SJSA1 (cell line): Measurements from ENCODE around the gene STK16. TPM values are rescaled to one million over a fixed set of nuclear protein-coding genes. Genes with fewer than 3 reads are reported as not detected.

Experiments used
- DNase-seq, 2 experiments: peaks; one replicate each; pipeline ENCODE4 v3.0.0-alpha.2; 2015 to 2020; ENCODE audit warnings: low spot score in 2 of 2, low read depth in 1 of 2
- H3K27ac ChIP-seq: fragments of 250-450 bp; sonication (Bioruptor Pico); 2 replicates; pipeline ENCODE4 v1.5.1; 2020; ENCODE audit warnings: mild to moderate bottlenecking, moderate library complexity
- H3K27me3 ChIP-seq: fragments of 250-450 bp; sonication (Bioruptor Pico); replicated peaks from 2 replicates; pipeline ENCODE4 v1.5.1; 2020; ENCODE audit warnings: mild to moderate bottlenecking, moderate library complexity
- H3K36me3 ChIP-seq: fragments of 250-450 bp; sonication (Bioruptor Pico); 2 replicates; pipeline ENCODE4 v1.5.1; 2020; ENCODE audit warnings: mild to moderate bottlenecking
- H3K4me1 ChIP-seq: fragments of 250-450 bp; sonication (Bioruptor Pico); replicated peaks from 2 replicates; pipeline ENCODE4 v1.6.1; 2021; ENCODE audit warnings: mild to moderate bottlenecking
- H3K4me3 ChIP-seq: fragments of 250-450 bp; sonication (Bioruptor Pico); 2 replicates; pipeline ENCODE4 v1.5.1; 2020; ENCODE audit warnings: mild to moderate bottlenecking
- H3K9me3 ChIP-seq: fragments of 250-450 bp; sonication (Bioruptor Pico); replicated peaks from 2 replicates; pipeline ENCODE4 v1.5.1; 2020; ENCODE audit warnings: mild to moderate bottlenecking
- total RNA-seq: library from RNA; depleted of rRNA; stranded (reverse); fragments of >200 nt; shearing (Covaris generic); gene quantifications from 2 replicates; pipeline ENCODE4 v1.2.3, GENCODE V29; 2014

STK16 gene
- total RNA-seq, 1 experiment from 2014 or later, result 18.6 TPM

DNA sequence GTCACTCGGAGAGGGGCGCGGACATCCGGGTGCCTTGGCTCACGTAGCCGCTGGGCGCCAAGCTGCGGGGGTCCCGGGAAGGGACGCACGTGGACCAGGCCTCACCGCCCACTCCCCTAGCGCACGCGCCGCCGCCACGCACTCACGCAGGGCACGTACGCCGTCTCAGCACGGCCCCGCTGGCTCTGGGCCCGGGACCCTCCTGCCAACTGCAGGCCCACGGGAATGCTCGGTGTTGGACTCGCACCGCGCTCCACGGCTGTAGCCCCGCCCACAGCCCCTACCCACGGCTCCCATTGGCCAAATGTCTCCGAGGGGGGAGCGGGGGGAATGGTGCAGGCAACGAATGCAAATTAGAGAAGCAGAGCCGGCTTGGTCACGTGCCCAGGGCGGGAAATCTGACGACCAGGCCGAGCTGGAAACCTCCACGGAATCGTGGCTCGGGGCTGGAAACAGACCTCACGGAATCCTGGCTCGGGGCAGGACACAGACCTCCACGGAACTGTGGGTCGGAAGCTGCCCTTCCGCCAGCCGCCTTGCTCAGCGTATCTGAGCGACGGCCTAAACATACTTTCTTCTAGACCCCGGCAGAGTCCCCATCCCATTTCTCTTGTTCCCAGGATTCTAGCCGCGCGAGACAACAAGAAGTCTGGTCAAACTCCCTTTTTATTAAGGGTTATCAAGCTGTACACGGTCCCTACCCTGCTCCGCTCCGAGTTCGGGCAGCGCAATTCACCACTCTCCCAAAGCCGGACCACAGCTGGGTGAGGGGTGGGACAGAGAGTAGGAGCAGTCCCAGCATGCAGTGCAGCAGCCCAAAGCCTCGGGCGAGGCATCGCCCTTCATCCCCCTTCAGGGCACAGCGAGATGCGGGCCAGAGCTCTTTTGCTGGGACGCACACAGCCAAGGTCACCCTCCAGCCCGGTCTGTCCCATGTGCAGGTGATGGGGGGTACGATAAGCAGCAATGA, 26.3 kb upstream of the STK16 start, which contains the start of gene ABCB6:
Gene ABCB6, minus strand, starts transcription at position 227 of the 970 bp plus-strand sequence. CDS start 285 bp downstream, outside the sequence.
- H3K27ac ChIP-seq, result peak within 1 kb of the TSS; percentile 65
- DNase-seq, result peak; percentile 90 to 96
- peaks cover 27% of the 10 kb centered on the region for H3K4me1 ChIP-seq
- no peaks in the 10 kb centered on the region for H3K9me3 ChIP-seq
- no peaks in the 10 kb centered on the region for H3K27me3 ChIP-seq
- peaks cover 78% of the 10 kb centered on the region for H3K36me3 ChIP-seq
- peak within 1 kb of the TSS; percentile 42 for H3K4me3 ChIP-seq

DNA sequence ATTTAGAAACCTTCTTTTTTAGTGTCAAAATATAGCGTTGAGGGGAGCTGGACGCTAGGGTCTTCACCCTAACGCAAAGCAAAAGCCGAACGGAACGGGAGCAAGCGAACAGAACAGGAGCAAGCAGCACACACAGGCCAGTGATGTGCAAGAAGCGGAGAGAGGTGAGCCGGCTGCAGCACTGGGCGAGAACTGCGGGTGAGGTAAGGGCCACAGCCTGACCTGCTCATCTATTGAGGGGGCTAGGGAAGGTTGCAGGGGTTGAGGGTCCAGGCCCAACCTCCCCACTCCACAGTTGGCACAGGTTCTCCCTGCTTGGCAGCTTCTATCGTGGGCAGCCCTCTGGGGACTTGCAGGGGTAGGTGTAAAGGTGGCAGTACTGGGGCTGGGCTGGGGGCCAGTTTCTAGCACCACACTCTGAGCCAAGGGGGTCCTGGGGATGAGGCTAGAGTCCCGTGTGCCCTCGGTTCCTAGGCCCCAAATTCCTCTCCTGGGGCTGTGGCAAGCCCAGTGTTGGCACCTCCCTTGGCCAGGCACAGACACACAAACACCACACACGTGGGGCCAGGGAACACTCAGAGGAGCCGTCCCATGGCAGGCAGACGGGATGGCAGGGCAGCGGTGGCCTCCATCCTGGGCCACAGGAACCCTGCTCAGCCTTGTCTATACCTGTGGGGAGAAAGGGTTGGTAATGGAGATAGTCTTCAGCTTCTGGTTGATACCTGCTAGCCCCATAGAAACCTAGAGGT, 25.3 kb upstream of the STK16 start:
- no peaks in the 10 kb centered on the region for H3K9me3 ChIP-seq
- H3K36me3 ChIP-seq, result peaks cover 78% of the 10 kb centered on the region
- H3K27ac ChIP-seq, result no peak overlapping the region
- no peak overlapping the region for H3K4me3 ChIP-seq
- H3K4me1 ChIP-seq, result peaks cover 27% of the 10 kb centered on the region
- H3K27me3 ChIP-seq, result no peaks in the 10 kb centered on the region
- DNase-seq, result no peak

DNA sequence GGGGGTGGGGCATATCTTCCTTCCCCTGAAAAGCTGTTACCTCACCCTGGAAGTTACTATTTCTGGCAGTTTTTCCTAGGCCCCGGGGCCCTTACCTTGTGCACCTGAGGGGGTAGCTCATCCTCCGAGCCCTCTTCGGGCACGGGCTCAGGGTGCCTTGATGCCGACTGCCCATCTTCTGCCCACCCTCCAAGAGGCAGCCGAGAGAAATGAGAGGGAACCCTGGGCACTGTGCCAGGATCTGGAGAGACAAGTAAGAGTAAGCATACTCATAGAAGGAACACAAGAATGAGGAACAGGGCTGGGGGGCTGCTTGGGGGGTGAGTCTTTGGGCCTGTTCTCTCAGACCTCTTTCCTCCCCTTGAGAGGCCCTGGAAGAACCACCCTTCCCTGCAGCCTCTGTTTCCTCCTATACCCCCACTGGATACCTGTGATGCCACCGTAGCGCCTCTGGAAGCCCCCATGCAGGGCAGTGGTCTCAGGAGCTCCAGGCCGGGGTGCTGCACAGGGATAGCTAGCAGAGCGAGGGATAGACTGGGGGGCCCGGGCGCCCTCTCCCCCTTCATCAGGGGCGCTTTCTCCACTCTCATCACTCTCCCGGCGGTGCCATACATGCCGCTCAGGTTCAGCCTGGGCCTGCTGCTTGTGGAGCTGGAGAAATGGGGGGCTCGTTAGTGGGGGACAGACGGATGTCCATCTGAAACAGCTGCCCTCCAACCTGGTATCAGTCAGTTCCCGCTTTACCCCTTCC, 24.5 kb upstream of the STK16 start:
- no peak for DNase-seq
- no peak overlapping the region for H3K4me3 ChIP-seq
- no peaks in the 10 kb centered on the region for H3K27me3 ChIP-seq
- peaks cover 77% of the 10 kb centered on the region for H3K36me3 ChIP-seq
- H3K27ac ChIP-seq, result no peak overlapping the region
- peaks cover 27% of the 10 kb centered on the region for H3K4me1 ChIP-seq
- H3K9me3 ChIP-seq, result no peaks in the 10 kb centered on the region

DNA sequence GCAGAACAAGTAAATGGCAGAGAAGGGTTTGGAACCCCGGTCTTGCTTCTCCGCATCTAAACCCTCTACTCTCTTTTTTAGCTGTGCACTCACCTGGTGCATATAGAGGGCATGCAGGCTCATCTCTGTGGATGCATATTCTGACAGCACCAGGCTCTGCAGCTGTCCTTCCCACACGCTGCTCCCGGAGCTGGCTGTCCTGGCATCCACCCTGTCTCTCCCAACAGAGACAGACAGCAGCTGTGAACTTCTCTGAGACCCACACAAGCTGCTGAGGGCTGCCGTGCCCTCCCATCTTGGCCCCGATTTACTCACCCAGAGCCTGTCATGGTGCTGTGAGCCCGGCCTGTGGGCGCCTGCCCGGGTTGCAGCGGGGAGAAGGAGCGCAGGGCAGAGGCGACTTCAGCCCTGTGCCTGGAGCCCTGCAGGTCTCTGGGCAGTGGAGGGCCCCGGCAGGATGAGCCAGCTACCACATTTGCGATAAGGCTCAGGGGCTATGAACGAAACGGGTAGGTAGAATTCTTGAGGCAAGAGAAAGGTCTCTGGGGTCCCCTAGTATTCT, 23.2 kb upstream of the STK16 start:
- no peak overlapping the region for H3K27ac ChIP-seq
- H3K4me3 ChIP-seq, result no peak overlapping the region
- H3K4me1 ChIP-seq, result peaks cover 25% of the 10 kb centered on the region
- no peak for DNase-seq
- peaks cover 72% of the 10 kb centered on the region for H3K36me3 ChIP-seq
- no peaks in the 10 kb centered on the region for H3K9me3 ChIP-seq
- H3K27me3 ChIP-seq, result no peaks in the 10 kb centered on the region

DNA sequence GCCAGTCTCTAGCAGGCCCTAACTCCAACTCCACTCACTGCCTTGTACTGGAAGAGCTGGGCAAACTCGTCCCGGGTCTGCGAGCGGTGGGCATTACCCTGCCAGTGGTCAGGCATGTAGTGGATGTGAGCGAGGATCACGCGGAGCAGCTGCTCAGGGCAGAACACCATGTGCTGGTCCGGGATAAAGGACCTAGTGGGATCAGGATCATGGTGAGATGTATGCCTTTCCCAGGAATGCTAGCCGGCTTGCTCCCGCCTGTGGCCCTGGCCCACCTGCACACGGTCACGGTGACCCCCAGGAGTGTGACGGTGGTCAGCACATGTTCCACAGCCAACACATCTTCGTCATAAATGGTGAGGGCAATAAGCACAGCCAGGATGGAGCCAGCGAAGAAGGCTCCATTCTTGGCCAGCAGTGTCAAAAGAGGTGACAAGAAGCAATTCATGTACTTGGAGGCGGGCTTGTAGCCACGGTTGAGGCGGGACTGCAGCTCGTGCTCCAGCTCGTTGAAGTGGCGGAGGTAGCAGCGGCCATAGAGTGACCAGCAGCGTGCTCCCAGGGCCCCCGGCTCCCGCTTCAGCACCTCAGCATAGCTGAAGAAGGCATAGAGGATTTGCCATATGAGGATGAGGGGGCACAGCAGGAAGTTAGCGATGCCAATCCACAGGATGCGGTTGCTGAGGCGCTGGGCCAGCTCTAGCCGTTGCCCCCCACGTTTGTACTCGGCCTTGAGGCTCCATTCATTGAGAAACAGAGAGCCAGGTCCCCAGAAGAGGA, 21.3 kb upstream of the STK16 start:
- Histone ChIP-seq H3K4me1 (peaks cover 18% of the 10 kb centered on the region), H3K9me3 (no peaks in the 10 kb centered on the region), H3K36me3 (peaks cover 74% of the 10 kb centered on the region), H3K27ac (no peak overlapping the region), H3K27me3 (no peaks in the 10 kb centered on the region), H3K4me3 (no peak overlapping the region)
- DNase-seq, result no peak

DNA sequence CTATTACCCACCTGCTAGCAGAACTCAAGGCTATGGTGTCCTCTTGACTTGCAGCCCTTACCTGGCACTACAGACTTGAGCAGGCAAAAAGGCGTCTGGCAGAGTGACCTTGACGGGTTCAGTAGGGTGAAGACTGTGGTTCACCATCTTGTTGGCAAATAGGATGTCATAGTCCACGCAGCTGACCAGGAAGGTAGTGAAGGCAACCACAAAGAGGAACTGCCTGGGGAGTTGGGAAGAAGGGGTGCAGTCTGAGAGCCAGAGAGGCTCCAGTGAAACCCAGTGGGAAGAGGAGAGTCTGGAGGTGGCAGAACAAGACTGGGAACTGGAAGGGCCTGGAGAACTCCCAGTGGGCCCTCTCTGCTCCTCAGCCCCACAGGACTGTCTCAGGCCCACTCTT, 19.9 kb upstream of the STK16 start:
- H3K36me3 ChIP-seq, result peaks cover 65% of the 10 kb centered on the region
- H3K27ac ChIP-seq, result no peak overlapping the region
- no peak for DNase-seq
- H3K9me3 ChIP-seq, result no peaks in the 10 kb centered on the region
- no peak overlapping the region for H3K4me3 ChIP-seq
- H3K4me1 ChIP-seq, result peaks cover 13% of the 10 kb centered on the region
- no peaks in the 10 kb centered on the region for H3K27me3 ChIP-seq

DNA sequence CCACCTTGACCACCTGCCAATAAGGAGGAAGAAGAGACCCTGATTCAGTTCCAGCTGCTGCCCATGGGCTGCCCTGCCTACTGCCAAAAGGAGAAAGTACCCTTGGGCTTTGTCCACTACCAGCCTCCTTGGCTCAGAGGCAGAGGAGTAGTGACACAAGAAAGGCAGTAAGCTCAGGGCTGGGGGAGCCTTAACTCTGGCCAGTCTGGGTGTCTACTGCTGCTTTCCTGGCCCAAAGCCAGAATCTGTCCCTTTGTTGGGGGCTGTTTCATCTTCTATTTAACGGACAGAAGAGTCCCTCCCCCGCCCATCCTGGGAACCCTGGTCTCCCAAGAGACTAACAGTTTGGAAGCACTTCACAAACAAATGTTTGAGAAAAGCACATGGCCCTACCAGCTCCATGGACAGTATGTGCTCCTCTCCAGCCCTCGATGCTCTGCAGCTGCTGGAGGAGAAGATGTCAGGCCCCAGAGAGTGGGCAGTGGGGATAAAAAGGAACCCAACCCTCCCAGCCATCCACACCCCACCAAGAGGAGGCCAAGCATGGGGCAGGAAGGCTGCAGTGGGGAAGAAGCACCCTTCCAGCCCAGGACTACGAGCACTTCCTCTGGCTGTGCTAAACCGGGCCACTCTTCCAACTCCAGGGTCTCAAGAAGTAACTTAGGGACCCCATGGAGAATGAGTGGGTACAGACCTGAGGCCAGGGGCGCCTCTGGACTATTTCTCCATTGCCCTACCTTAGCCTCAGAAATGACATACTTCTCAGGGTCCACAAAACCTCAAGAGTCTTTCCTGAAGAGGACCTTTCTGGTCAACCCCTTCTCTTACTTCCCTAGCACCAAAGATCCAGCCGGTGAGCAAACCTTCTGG, 17.0 kb upstream of the STK16 start:
- no peak for DNase-seq
- Histone ChIP-seq H3K4me1 (peaks cover 19% of the 10 kb centered on the region), H3K4me3 (peak overlapping the region; percentile 82), H3K36me3 (peaks cover 52% of the 10 kb centered on the region), H3K9me3 (no peaks in the 10 kb centered on the region), H3K27ac (no peak overlapping the region), H3K27me3 (no peaks in the 10 kb centered on the region)

DNA sequence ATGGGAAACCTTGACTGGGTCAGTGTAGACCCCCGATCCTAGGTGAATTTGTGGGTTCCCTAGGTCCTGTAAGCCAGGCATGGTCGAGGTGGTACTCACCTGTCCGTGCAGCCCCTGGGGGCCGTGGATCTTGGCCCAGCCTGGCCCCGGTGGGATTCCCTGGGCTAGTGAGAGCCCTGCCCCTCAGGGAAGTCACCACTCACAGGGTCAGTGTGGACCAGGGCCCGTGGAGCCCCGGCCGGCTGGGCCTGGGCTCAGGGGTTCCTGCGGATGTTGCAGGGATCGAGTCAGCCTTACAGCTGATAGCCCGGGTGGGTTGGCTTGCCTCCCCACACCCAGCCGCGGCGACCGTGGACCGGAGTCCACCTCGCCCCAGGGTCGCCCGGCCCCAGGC, 16.4 kb upstream of the STK16 start:
- peaks cover 19% of the 10 kb centered on the region for H3K4me1 ChIP-seq
- peak overlapping the region; percentile 82 for H3K27ac ChIP-seq
- peak overlapping the region; percentile 82 for H3K4me3 ChIP-seq
- H3K9me3 ChIP-seq, result no peaks in the 10 kb centered on the region
- DNase-seq, result no peak
- peaks cover 52% of the 10 kb centered on the region for H3K36me3 ChIP-seq
- no peaks in the 10 kb centered on the region for H3K27me3 ChIP-seq

DNA sequence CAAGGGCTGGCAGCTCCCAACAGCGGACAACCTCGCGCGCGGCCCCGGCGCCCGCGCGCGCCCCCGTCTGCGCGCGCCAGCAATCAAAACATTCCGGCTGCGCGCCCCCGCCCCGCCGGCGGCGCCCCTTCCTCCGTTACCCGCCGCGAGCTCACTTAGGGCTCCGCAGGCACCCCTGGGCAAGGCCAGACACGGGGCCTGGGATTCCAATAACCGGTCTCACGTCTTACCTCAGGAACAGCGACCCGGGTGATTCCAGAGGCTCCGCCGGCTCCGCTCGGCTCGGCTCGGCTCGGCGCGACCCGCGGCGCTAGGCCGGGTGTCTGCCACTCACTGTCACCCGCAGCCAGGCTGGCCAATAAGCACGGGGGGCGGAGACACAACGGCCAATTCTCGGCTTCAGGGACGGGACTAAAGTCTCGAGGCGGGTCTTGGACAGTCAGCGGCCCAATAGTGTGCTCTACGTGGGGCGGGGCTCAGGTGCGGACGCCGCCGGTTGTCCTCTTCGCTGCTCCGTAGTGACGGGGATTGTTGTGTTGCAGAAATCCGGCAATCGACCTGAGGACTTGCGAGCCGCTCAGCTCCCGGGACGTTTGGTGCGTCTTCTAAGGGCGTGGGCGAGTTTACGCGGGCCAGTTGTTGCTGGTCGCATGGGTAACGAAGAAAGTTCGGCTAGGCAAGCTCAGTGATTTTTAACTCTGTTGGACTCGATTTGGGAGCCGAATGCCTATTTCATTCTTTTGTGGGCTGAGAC, 15.8 kb upstream of the STK16 start, which contains the start of the genes ANKZF1 and ATG9A:
Gene ANKZF1, plus strand, starts transcription at position 502 of the 754 bp plus-strand sequence. CDS start 452 bp downstream, outside the sequence.
Gene ATG9A, minus strand, starts transcription at position 332 of the 754 bp plus-strand sequence. CDS start 1,612 bp downstream, outside the sequence.
- Histone ChIP-seq H3K9me3 (no peaks in the 10 kb centered on the region), H3K27me3 (no peaks in the 10 kb centered on the region), H3K4me1 (peaks cover 19% of the 10 kb centered on the region), H3K27ac (peak within 1 kb of the TSS; percentile 82), H3K4me3 (peak within 1 kb of the TSS; percentile 82), H3K36me3 (peaks cover 52% of the 10 kb centered on the region)
- DNase-seq, result peak; percentile 97 to 99

DNA sequence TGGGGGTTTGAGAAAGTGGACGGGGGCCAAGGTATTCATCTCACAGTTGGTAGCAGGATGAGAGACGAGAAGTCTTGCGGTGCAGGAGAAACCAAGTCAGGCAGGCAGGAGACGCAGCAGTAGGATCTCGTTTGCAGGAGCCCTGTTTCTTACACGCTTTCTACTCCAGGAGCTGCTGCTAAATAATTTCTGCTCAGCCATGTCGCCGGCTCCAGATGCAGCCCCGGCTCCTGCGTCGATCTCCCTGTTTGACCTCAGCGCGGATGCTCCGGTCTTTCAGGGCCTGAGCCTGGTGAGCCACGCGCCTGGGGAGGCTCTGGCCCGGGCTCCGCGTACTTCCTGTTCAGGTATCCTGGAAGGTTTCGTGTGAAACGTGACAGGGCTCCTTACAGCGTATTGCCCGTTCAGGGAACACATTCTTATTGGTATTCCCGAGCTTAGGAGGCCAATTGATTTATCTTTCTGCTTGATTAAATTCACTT, 15.2 kb upstream of the STK16 start:
- peaks cover 19% of the 10 kb centered on the region for H3K4me1 ChIP-seq
- no peaks in the 10 kb centered on the region for H3K9me3 ChIP-seq
- H3K36me3 ChIP-seq, result peaks cover 52% of the 10 kb centered on the region
- H3K27ac ChIP-seq, result peak overlapping the region; percentile 82
- peak overlapping the region; percentile 82 for H3K4me3 ChIP-seq
- no peaks in the 10 kb centered on the region for H3K27me3 ChIP-seq
- DNase-seq, result no peak

DNA sequence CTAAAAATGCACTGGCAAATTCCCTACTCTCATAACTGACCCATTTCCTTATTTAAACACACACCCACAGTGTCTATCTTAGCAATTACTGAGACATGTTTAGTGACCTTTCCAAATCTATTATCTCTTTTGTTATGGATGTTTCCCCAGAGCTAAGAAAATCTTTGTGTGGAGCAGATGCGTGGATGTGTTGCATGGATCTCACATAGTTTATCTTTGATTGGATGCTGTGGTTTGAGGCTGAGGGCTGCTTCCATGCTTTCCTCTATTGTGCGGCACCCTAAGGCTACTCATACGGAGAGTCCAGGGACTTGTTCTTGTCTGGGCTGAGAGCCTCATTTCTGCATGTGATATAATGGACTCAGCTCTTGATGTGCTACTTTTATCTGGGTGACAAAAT, 10.9 kb upstream of the STK16 start:
- peaks cover 54% of the 10 kb centered on the region for H3K36me3 ChIP-seq
- H3K4me3 ChIP-seq, result no peak overlapping the region
- H3K9me3 ChIP-seq, result no peaks in the 10 kb centered on the region
- H3K27ac ChIP-seq, result no peak overlapping the region
- no peak for DNase-seq
- peaks cover 7% of the 10 kb centered on the region for H3K4me1 ChIP-seq
- H3K27me3 ChIP-seq, result no peaks in the 10 kb centered on the region
